Measurements from ENCODE around the gene ABR.
"Not testable (repeated sequence)": the region's sequence is repeated elsewhere in the genome, so short reads cannot be mapped to it uniquely, and the experiment has no call there.

The ABR gene

GRCh38 chr17:1173432-1174262 lies 6.1 kb downstream of the ABR start:
- DNase-seq = no peak

DNA sequence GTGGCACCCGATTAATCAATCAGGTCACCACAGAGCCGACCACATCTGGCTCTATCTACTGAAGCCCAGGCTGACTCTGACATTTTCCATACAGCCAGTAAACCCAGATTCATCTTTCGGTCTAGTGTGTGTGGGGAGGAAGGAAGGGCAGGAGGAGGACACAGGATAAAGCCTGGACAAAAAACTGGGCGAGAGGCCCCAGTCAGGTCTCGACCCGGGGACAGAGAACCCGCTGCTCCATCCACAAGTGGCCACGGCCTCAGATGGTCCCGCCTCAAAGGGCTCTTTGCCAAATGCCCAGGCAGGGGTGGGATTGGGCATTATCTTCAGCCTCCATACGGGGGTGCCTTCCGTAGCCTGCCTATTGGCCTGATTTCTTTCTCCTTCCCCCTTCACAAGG lies 7.8 kb downstream of the ABR start:
- no peak for DNase-seq

- DNase-seq = no peak
Measured at GRCh38 chr17:1170739-1171138, 9.0 kb downstream of the ABR start.

GRCh38 chr17:1169929-1170312 lies 9.9 kb downstream of the ABR start:
- DNase-seq = no peak

- DNase-seq = no peak
Measured at GRCh38 chr17:1169221-1169928, 10.4 kb downstream of the ABR start.

GRCh38 chr17:1168533-1169220 lies 11.1 kb downstream of the ABR start:
- no peak for DNase-seq

DNA sequence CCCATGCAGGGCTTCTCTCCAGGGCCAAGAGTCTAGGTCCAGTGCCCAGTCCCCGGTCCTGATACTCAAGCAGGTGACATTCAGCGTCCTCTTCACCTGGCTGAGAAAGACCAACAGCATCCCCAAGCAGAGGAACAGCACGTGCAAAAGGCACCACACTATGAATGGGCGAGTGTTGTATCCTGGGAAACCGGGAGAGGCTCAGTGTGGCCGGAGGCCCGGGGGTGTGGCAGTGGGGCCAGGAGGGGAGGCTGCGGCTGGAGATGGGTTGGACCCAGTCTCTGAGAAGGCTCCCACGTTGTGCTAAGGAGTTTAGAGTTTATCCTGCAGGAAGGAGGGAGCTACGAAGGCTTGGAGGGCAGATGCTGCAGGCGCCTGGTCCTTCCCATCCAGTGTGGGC lies 13.5 kb downstream of the ABR start:
- DNase-seq = no peak

GRCh38 chr17:1165836-1166235 lies 13.9 kb downstream of the ABR start:
- no peak for DNase-seq

DNA sequence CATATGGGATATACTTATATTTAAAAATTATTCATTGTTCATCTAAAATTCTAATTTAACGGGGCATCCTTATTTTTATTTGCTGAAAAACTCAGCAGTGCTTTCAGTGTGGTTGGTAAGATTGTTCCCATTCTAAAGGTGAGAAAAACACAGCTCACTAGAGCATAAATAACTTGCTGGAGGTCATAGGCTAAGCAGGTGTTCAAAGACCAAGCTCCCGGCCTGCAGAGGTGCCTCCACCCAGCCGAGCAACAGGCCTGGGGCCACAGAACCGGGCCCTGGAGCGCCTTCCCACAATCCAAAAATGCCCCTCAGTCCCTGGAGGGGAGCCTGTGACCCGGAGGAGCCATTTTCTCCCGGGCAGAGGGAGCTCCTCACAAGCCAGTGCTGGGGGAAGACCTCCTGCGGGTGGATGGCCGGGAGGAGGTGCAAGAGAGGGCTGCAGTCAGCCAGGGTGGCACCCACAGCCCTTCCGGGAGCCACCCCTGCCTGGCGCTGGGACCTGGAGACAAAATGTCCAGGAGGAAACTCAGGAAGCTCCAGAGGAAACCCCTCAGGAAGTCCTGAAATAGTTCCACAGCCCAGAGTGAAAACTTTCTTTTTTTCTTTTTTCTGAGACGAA lies 14.7 kb downstream of the ABR start:
- no peak for DNase-seq

GRCh38 chr17:1162116-1162855 lies 17.5 kb downstream of the ABR start:
- DNase-seq = no peak

GRCh38 chr17:1160591-1161390 lies 19.0 kb downstream of the ABR start:
- DNase-seq = no peak

- no peak for DNase-seq
Measured at GRCh38 chr17:1159431-1160180, 20.2 kb downstream of the ABR start.

DNA sequence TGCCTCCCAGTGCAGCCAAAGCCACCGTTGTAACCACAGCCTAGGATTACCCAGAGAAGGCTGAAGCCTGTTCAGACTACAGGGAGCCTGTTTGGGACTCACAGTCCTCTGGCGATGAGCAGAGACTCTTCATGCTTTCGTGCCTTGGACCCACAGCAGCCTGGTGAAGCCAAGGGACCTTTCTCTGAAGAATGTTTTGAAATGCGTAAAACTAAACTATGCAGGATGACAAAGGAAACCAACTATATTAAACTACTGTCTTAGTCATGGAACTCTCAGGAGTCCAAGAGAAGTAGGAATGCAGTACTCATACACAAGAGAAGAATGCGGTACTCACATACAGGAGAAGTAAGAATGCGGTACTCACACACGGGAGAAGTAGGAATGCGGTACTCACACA lies 20.9 kb downstream of the ABR start:
- no peak for DNase-seq

GRCh38 chr17:1156864-1157263 lies 22.9 kb downstream of the ABR start:
- DNase-seq = no peak

- DNase-seq = no peak
Measured at GRCh38 chr17:1154704-1155103, 25.1 kb downstream of the ABR start.

DNA sequence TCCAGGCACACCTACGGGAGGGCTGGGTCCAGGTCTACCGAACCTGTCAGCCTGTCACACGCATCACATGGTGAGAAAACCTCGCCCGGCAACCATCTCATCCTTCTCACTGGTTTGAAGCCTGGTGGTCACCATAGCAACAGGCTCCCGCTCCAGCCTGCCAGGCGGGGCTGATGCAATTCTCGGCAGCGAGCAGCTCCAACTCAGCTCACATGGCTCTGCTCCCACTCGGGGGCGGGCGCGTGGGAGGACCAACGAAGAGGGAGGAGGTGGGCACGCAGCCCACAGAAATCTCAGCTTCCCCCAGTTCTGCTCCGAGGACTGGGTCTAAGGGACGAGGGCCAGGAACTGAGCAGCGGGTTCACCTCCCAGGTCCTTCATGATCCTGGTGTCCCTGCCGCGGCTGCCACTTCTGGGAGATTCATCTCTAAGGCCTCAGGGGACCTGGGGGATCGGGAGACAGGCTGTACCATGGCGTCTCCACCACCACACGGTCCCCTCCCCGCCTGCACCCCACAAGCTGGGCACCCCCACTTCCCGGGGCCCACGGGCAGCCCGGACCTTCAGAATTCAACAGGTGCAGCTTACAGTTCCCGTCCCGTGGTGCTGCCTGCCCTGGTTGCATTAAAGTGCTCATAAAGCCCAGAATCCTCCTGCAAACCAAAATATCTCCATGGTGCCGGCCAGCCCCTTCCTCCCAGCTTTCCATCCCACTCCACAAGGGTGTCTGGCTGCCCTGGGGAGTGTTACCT lies 25.8 kb downstream of the ABR start:
- no peak for DNase-seq

DNA sequence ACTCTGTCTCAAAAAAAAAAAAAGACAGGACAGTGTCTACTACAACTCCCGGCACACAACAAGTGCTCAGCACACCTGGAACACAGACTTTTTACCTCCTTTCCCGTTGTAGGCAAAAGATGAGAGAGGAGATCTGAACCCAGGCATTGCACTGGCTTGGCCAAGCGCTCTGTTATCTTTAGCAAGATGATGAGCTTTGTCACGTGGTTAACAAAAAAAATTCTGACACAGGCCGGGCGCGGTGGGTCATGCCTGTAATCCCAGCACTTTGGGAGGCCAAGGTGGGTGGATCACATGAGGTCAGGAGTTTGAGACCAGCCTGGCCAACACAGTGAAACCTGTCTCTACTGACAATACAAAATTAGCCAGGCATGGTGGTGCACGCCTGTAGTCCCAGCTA lies 27.2 kb downstream of the ABR start:
- not testable (repeated sequence) for DNase-seq

GRCh38 chr17:1150863-1151600 lies 28.7 kb downstream of the ABR start:
- no peak for DNase-seq

GRCh38 chr17:1149869-1150268 lies 29.9 kb downstream of the ABR start:
- no peak for DNase-seq

DNA sequence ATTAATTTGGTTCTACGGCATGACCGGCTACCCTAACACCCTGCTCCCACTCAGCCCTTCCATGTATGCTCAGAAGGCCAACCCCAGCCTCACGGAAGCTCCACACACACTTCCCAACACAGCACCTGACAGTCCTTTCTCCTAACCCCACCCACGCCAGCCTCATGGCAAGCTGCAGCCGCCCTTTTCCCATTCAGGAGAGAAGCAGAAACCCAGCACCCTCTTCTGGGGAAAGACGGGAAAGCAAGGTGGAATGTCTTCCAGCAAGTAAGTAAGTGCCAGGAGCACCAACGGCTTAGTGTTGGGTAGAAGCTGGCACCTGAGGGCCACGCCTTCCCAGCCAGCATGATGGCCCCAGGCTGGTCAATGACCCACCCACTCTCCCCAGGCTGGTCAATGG lies 32.1 kb downstream of the ABR start:
- no peak for DNase-seq
